OCI-LY1 (cell line): ENCODE results near the gene COL6A2.

Experiments
- H2AFZ ChIP-seq: fragments of 200-600 bp; sonication (generic), shearing (Covaris generic); 2 replicates; pipeline ENCODE4 v1.6.0; 2014; ENCODE audit warnings: antibody characterized with exemption, mild to moderate bottlenecking, low read length
- H3F3A ChIP-seq: fragments of 200-600 bp; sonication (generic), shearing (Covaris generic); 2 replicates; pipeline ENCODE4 v1.6.0; 2014; ENCODE audit warnings: mild to moderate bottlenecking, antibody characterized with exemption, low read length, moderate library complexity; ENCODE audit not compliant: insufficient read depth
- H3K27ac ChIP-seq: fragments of 200-600 bp; sonication (generic); 2 replicates; pipeline ENCODE4 v1.5.1; 2014; ENCODE audit warnings: low read length, mixed run types, mild to moderate bottlenecking, low read depth; ENCODE audit not compliant: poor library complexity, severe bottlenecking
- H3K27me3 ChIP-seq: fragments of 200-600 bp; sonication (generic); 2 replicates; pipeline ENCODE4 v1.6.0; 2014; ENCODE audit warnings: antibody characterized with exemption, mild to moderate bottlenecking, low read length, moderate library complexity; ENCODE audit not compliant: insufficient read depth
- H3K36me3 ChIP-seq: fragments of 200-600 bp; sonication (generic); 2 replicates; pipeline ENCODE4 v1.6.1; 2014; ENCODE audit warnings: mild to moderate bottlenecking, antibody characterized with exemption, low read length, moderate library complexity, mixed read lengths; ENCODE audit not compliant: insufficient read depth
- H3K4me1 ChIP-seq: fragments of 200-600 bp; sonication (generic); 2 replicates; pipeline ENCODE4 v1.5.1; 2014; ENCODE audit warnings: mild to moderate bottlenecking, low read length, moderate library complexity; ENCODE audit not compliant: insufficient read depth, severe bottlenecking
- H3K4me2 ChIP-seq: fragments of 200-600 bp; sonication (generic), shearing (Covaris generic); 2 replicates; pipeline ENCODE4 v1.6.1; 2014; ENCODE audit warnings: low read length
- H3K4me3 ChIP-seq: fragments of 200-600 bp; sonication (generic); 2 replicates; pipeline ENCODE4 v1.5.1; 2014; ENCODE audit warnings: low read length, low read depth, mild to moderate bottlenecking, mixed read lengths; ENCODE audit not compliant: poor library complexity, severe bottlenecking
- H3K79me2 ChIP-seq: fragments of 200-600 bp; shearing (Covaris generic); 2 replicates; pipeline ENCODE4 v1.6.1; 2016; ENCODE audit warnings: mixed run types, low read length, mixed read lengths; ENCODE audit not compliant: insufficient read depth
- H3K9ac ChIP-seq: fragments of 200-600 bp; sonication (generic), shearing (Covaris generic); 2 replicates; pipeline ENCODE4 v1.6.1; 2014; ENCODE audit warnings: mild to moderate bottlenecking, low read length, mixed read lengths
- H3K9me2 ChIP-seq: fragments of 200-600 bp; sonication (generic), shearing (Covaris generic); 2 replicates; pipeline ENCODE4 v1.6.1; 2014; ENCODE audit warnings: low read depth, mild to moderate bottlenecking, low read length, mixed read lengths
- H3K9me3 ChIP-seq: fragments of 200-600 bp; shearing (Covaris generic); 2 replicates; pipeline ENCODE4 v1.6.1; 2014; ENCODE audit warnings: low read length, mixed read lengths
- H4K20me1 ChIP-seq: fragments of 200-600 bp; sonication (generic), shearing (Covaris generic); 2 replicates; pipeline ENCODE4 v1.6.0; 2016; ENCODE audit warnings: mild to moderate bottlenecking, low read length; ENCODE audit not compliant: insufficient read depth
- EZH2 ChIP-seq: fragments of 200-600 bp; sonication (generic), shearing (Covaris generic); IDR thresholded peaks from 2 replicates; pipeline ENCODE4 v1.8.0; 2017; ENCODE audit warnings: borderline replicate concordance, mixed run types, mild to moderate bottlenecking, antibody characterized with exemption, low read length, moderate library complexity, mixed read lengths
- TF ChIP-seq, protein P1 (sequence below): fragments of 200-600 bp; sonication (generic), shearing (Covaris generic); IDR thresholded peaks from 2 replicates; pipeline ENCODE4 v1.5.1; 2017; ENCODE audit warnings: mild to moderate bottlenecking, antibody characterized with exemption, low read length, moderate library complexity, mixed read lengths

Gene COL6A2

DNA sequence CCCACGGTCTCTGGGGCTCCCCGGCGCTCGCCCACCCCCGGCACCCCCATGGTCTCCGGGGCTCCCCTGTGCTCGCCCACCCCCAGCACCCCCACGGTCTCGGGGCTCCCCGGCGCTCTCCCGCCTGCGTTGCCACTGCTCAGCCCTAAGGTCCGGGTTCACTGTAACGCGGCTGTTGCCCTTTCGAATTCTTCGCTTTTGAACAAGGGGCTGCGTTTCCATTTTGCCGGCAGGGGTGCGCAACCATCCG lies 62.7 kb downstream of the COL6A2 start:
- no peaks in the 10 kb centered on the region for H3K4me1 ChIP-seq
- H3K4me3 ChIP-seq, result no peak overlapping the region
- no peak overlapping the region for H3K4me2 ChIP-seq
- H3K9me3 ChIP-seq, result no peaks in the 10 kb centered on the region
- H3K36me3 ChIP-seq, result no peaks in the 10 kb centered on the region
- no peaks in the 10 kb centered on the region for H3K9me2 ChIP-seq
- no peaks in the 10 kb centered on the region for H3K79me2 ChIP-seq
- H3F3A ChIP-seq, result no peaks in the 10 kb centered on the region
- no peaks in the 10 kb centered on the region for H4K20me1 ChIP-seq
- H3K27ac ChIP-seq, result no peak overlapping the region
- no peak for TF ChIP-seq EZH2
- TF ChIP-seq, protein P1, sequence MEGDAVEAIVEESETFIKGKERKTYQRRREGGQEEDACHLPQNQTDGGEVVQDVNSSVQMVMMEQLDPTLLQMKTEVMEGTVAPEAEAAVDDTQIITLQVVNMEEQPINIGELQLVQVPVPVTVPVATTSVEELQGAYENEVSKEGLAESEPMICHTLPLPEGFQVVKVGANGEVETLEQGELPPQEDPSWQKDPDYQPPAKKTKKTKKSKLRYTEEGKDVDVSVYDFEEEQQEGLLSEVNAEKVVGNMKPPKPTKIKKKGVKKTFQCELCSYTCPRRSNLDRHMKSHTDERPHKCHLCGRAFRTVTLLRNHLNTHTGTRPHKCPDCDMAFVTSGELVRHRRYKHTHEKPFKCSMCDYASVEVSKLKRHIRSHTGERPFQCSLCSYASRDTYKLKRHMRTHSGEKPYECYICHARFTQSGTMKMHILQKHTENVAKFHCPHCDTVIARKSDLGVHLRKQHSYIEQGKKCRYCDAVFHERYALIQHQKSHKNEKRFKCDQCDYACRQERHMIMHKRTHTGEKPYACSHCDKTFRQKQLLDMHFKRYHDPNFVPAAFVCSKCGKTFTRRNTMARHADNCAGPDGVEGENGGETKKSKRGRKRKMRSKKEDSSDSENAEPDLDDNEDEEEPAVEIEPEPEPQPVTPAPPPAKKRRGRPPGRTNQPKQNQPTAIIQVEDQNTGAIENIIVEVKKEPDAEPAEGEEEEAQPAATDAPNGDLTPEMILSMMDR, result no peak
- no peak overlapping the region for H3K9ac ChIP-seq
- H2AFZ ChIP-seq, result no peak overlapping the region
- no peaks in the 10 kb centered on the region for H3K27me3 ChIP-seq

DNA sequence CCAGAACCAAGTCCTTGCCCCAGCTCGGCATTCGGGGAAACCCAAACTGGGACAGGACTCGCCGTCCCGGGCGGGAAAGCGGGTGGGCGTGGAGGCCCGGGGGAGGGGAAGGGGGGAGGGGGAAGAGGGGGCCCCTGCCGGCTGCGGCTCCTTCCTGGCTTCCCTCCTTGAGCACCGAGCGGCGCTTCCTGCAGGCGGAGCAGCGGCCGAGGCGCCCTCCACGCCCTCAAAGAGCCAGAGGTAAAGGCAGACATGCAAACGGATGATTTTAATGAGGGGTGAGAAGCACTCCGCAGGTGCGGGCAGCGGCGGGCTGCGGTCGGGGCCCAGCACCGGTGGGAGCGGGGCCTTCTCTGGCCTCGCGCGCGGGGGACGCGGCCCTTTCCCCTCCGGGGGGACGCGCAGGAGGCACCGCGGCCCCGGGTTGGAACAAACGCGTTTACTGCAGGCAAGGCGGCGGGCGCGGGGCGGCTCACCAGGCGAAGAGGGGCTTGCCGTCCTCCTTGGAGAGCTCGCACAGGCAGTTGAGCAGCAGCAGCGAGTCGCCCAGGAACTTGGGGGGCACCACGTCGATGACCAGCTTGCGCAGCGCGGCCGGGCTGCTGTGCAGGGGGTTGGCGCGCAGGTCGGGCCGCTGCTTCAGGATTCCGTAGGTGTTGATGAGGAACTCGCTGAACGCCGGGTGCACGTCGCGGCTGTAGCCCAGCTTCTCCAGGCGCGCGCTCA lies 63.2 kb downstream of the COL6A2 start:
- no peak overlapping the region for H3K4me2 ChIP-seq
- no peaks in the 10 kb centered on the region for H3K9me2 ChIP-seq
- no peak overlapping the region for H3K9ac ChIP-seq
- no peak for TF ChIP-seq EZH2
- TF ChIP-seq, protein P1, result no peak
- H3F3A ChIP-seq, result no peaks in the 10 kb centered on the region
- no peaks in the 10 kb centered on the region for H3K4me1 ChIP-seq
- H2AFZ ChIP-seq, result no peak overlapping the region
- no peaks in the 10 kb centered on the region for H3K36me3 ChIP-seq
- H4K20me1 ChIP-seq, result no peaks in the 10 kb centered on the region
- no peak overlapping the region for H3K27ac ChIP-seq
- no peaks in the 10 kb centered on the region for H3K27me3 ChIP-seq
- H3K4me3 ChIP-seq, result no peak overlapping the region
- H3K79me2 ChIP-seq, result no peaks in the 10 kb centered on the region
- no peaks in the 10 kb centered on the region for H3K9me3 ChIP-seq

DNA sequence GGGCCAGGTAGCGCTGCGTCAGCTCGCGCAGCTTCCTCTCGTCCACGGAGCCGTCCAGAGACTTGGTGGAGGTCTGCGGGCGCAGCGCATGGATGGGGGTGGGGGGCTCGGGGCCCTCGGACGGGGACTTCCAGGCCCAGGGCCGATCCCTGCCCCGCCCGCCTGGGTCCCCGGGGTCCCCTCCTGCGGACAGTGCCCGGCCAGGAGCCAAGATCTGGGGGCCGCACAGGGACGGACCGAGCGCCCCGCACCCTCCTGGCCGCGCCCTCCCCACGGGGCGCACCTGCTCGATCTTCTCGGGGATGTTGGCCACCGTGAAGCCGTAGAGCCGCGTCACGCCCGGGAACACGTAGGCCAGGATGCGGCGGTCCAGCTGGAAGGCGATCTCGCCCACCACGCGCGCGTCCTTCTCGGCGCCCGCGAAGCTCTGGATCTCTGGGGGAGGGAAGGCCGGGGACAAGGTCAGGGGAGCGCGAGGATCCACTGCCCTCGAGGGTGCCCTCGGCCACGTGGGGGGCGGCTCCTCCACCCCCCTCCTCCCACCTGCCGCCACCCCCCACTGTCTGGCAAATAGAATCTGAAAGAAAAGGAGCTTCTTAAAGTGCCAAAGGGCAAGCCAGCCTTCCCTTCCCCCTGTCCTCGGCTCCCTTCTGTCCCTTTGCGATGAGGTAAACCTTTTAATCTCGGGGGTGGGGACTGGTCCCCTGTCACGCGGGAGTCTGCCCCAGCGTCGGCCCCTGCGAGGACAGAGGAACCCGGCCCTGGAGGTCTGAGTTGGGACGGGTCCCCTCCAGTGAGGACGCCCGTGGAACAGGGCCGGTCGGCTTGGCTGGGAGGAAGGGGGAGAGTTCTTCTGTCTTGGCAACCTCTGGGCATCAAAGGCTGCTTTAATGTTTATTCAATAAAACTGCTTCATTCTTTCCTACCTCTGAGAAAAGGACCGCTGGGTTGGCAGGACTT lies 64.0 kb downstream of the COL6A2 start:
- H3K27me3 ChIP-seq, result no peaks in the 10 kb centered on the region
- no peaks in the 10 kb centered on the region for H3K79me2 ChIP-seq
- H2AFZ ChIP-seq, result no peak overlapping the region
- no peaks in the 10 kb centered on the region for H3K9me2 ChIP-seq
- TF ChIP-seq, protein P1, result no peak
- TF ChIP-seq EZH2, result no peak
- no peaks in the 10 kb centered on the region for H3F3A ChIP-seq
- H3K9me3 ChIP-seq, result no peaks in the 10 kb centered on the region
- no peaks in the 10 kb centered on the region for H3K4me1 ChIP-seq
- no peak overlapping the region for H3K4me2 ChIP-seq
- no peak overlapping the region for H3K4me3 ChIP-seq
- H3K36me3 ChIP-seq, result no peaks in the 10 kb centered on the region
- H4K20me1 ChIP-seq, result no peaks in the 10 kb centered on the region
- no peak overlapping the region for H3K27ac ChIP-seq
- no peak overlapping the region for H3K9ac ChIP-seq
